ENCODE measurements around the gene SLC4A3.

- TF ChIP-seq CTCF (conservative IDR thresholded peaks at IDR 0.05; ENCODE audit: low read depth, low read length) (no peak), EZH2 (IDR thresholded peaks at IDR 0.05; ENCODE audit: borderline replicate concordance, low read depth, low read length, poor library complexity, severe bottlenecking) (no peak)
These were observed 34.7 kb upstream of the SLC4A3 start for GRCh38 chr2:219592736-219593135.
